Ureter (tissue), 1 donor: ENCODE results near the gene SORBS1. TPM values are rescaled to one million over a fixed set of nuclear protein-coding genes. Genes with fewer than 3 reads are reported as not detected.

Source experiments
- DNase-seq: peaks from one replicate; pipeline ENCODE4 v3.0.0-alpha.2; 2020; ENCODE audit warnings: low spot score
- total RNA-seq: library from RNA; stranded (reverse); gene quantifications from one replicate; pipeline ENCODE4 v1.2.4, GENCODE V29; 2023
- donor health status: DM: yes; HTN: yes; CAD: no.

The SORBS1 gene
- total RNA-seq, 1 donor from 2014 or later: 347 TPM

DNA sequence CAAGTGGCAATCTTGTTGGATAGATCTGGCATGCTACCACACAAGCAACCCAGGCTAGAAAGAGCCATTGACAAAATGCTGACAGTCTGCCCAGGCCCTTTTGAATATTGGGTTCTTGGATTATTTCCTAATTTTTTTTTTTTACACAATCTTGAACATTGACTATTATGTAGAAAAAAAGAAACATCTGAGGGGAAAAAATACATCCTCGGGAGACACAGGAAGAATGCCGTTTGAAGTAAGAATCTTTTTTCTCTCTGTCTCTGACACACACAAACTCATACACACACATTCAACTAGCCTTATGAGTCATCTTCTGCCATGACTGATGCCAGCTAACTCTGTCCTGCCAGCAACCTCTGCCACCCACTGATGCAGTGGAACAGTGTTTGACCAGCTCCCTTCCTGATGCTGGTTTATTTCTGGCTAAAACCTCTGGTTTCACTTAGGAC lies 47.2 kb downstream of the SORBS1 start:
- no peak for DNase-seq

DNA sequence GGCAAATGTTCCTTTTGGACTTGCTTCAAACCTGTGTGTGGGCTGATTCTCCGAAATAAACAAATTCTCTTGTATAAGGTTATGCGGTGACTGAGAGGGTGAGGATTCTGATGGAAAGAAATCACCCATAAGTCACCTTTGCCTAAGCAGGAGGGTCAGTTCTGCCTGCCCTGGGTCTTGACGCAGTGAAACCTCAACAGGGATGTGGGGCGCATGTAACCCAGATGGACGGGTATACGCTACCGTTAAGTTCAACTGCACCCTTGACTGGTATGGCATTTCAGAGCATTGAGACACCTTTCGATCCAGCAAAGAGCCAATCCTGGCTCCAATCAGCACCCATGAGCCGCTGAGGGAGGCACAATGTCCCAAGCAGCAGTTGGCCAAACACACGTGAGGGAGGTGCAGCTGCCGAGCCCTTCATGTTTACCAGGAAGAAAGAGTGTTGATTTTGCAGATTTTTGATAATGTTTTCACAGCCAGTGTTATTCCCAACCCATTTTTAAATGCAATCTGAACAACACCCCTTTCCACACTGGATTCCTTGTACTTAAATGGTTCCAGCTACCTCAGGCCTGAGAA lies 48.1 kb downstream of the SORBS1 start:
- no peak for DNase-seq

DNA sequence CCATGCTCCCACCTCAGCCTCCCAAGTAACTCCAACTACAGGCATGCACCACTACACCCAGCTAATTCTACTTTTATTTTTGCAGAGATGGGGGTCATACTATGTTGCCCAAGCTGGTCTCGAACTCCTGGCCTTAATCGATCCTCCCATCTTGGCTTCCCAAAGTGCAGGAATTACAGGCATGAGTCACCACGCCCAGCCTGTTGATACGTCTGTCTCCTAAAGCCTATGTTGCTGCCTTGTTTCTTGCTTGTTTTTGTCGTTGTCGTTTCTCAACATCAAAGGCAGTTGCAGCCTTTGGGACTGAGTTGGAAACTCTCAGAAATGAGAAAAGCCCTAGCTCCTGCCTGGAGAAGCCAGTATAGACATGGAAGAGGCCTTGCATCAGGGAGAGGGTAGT lies 49.9 kb downstream of the SORBS1 start:
- DNase-seq: no peak

DNA sequence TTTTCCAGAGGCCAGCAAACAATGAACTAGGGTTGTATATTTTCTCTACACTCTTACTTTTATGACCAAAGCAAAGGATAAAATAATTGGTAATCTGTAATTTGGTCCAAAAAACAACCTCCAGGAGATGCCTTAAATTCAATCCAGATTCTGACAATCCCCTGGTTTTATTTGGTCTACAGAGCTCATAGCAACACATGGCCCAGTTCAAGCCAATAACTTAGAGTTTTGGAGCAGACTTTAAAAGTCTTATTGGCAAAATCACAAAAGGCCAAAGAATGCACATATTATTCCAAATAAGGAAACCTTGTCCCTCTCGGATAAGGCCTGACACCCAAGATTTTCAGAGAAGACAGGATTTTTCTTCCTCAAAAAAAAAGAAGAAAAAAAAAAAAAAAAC lies 51.9 kb downstream of the SORBS1 start:
- no peak for DNase-seq

DNA sequence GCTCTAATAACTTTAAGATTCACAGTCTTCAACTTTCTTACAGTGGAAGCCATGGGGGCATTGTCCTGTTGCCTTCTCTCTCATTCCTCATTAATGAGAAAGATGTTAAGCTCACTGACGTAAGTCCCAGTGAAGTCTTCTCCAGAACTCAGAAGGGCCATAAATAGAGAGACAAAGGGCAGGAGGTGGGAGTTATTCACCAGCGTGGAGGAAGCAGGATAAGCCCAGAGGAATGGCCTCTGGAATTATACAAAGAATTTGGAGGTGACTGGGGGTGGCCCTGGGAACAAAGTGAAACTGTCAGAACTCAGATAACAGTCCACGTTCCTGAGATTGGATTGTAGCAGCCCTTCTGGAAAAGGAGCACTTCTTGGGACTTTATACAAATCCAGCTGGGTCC lies 52.4 kb downstream of the SORBS1 start:
- no peak for DNase-seq

DNA sequence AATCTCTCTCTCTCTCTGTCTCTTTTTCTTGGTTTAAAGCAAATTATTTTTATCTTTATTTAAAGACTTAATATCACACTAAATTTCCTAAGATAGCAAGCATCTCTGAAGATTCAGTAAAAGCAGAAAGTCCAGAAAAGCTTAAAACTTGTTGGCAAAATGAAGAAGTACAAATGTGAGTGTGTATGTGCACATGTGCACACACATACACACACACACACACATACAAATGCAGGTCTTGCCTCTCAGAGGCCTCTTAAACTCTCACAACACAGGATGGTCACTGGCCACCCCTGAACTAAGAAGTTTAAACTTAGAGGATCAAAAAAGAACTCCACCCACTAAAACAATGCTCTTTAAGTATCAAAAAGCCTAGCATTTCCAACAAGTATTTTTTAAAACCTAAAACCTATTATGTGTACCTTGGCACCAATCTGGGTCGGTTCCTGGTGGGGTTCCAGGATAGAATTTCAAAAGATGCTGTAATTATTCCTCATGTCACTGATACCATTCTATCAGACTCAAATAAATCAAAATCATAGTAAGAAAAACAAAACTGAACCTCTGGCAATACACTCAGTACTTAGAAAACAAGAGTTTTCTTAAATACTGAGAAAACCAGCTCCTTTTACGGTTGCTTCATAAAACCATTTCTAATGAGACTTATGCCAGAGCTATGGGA lies 55.0 kb downstream of the SORBS1 start:
- no peak for DNase-seq

DNA sequence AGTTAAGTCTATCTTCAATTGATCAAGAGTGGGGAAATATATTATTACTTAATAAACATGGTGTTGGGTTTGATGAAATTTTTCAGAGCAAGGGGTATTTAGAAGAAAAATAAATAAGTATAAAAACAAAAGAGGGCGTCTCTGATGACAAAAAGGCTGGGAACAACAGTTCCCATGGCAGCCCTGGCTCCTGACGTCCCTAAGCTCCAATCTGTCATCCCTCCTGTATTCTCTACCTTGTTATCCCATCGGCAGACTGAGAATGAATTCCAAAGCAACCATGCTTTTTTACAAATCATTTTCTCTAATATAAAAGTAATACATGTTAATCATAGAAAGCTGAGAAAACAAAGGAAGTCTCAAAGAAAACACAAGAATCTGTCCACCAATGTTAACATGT lies 55.5 kb downstream of the SORBS1 start:
- DNase-seq: no peak

DNA sequence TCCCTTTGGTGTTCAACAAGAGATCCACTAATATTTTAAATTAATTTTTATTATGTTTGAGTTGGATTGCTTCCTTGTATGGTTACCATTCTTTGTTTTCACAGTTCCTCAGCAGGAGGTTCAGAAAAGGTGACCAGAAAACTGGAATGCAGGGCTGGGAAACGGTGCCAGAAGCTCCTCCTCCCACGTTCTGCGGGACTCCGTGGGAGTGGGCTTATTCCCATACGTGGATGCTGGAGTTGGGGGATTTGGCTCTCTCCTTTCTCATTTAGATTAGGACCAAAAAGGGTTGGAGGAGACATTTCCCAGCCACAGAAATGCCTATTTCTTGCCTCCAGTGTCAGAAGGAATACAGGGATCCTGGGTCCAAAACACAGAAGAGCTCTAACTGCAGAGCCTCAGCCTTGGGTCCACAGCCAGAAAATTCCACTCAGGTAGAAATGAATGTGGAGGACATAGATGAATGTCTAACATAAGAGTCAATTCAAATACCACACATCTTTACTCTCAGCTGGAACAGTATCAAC lies 56.0 kb downstream of the SORBS1 start:
- DNase-seq: no peak

DNA sequence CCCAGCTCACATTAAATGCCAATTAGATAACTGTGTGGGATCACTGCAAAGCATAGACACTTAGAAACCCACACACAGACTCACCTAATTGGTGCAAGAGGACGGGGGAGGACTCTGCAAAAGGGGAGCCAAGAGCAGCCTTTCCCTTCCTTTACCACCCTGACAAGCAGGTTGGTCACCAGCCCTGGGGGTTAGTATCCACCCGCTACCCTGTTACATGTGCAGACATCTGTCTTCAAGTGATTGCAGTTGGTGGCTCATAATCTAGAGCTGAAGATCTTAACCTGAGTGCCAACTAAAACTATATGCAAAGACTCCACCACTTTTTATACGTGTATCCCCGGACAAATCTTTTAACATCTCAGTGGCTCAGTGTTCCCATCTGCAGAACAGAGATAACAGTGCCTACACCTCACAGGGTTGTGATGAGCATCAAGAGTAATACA lies 56.9 kb downstream of the SORBS1 start:
- no peak for DNase-seq

DNA sequence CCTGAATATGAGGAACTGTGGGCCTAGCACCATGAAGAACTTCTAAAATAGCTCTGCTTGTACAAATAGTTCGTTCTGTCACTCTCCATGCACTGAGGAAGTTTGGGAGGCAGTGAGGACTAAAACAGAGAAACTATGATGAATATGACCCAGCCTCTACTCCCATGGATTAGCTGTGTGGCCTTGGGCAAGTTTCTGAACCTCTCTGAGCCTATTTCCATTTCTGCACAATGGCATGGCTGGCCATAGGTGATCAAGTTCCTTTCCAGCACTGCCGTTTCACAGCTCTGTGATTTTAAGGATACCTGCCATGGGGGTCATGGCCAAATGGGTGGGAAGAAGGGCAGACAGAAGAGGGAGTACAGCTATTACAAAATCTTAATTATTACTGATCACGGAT lies 57.6 kb downstream of the SORBS1 start:
- no peak for DNase-seq

DNA sequence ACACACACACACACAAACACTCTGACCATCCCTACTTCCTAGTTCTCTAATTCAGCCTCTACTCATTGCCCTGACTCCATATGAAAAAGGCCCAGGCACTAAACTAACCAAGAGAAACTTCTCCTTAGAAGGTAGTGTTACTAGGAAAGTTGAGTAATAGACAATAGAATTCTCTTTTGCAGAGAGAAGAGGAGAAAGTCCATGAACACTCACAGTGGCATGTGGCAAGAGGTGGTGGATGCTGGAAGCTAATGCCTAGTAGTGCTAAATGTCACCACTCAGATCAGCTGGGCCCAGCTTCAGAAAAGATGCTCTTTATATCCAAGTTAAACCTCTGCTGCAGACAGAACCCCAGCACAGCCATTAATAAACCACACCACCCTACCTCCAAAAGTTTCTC lies 58.2 kb downstream of the SORBS1 start:
- DNase-seq: no peak

DNA sequence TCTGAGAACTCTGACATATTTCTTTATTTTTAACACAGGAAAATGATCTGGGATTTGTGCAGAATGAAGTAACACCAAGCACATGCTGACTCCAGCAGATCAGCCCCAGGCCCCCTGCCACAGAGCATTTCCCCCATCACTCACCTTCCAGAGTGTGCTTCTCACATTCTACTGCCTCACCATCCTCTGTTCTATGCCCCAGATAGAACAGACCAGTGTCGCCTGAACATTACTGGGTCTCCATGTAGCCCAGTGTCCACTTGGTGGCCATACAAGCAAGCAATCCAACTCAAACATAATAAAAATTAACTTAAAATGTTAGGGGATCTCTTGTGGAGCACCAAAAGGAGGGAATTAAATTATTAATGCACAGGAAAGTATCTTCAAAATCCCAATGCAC lies 58.8 kb downstream of the SORBS1 start:
- DNase-seq: no peak

DNA sequence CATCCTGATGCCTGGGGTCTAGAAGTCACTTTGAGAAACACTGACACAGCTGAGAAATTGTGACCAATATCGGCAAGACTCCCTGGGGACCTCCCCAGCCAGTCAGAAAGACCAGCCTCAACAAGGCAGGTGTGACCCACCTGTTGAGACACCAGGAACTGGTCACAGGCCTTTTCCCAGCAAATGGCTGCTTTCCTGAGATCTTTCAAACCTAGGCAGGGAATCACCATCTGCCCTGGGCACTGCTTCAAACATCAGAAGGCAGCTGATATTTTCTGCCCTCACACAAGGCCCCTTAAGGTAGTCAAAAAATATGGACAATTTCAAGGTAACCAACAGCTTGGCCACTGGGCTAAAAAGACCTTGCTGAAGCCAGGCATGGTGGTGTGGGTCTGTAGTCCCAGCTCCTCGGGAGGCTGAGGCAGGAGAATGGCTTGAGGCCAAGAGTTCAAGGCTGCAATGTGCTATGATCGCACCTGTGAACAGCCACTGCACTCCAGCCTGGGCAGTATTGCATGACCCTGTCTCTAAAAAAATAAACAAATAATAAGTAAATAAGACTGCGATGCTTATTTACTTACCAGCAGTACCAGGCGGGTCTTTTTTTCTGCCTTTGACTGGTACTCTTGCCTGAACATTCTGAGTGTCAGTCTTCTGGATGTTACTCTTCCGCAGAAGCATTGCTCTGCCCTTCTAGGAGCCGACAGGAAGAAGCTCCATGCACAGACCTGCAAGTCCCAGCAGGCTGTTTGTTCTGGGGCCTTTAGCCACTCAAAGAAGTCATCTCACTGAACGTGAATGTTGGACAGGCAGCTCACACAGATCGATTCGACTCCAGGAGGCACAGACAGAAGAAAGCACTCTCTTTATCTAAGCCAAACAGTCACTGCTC lies 59.7 kb downstream of the SORBS1 start:
- DNase-seq: no peak

DNA sequence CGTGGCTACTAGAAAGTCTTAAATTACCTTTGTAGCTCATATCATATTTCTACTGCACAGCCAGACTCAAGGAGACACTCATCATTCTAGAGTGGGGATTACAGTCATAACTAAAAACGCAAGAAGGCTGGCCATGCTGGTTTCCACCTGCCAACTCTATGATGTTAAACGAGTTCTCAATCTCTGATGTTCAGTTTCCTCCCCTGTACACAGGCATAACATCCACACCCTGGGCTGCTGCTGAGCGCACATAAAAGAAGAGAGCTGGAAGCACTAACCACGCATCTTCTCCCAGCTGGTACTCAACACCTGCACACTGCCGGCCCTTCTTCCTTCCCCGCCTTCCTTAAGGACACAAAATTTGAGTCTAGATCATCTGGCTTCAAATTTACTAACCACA lies 60.5 kb downstream of the SORBS1 start:
- no peak for DNase-seq

DNA sequence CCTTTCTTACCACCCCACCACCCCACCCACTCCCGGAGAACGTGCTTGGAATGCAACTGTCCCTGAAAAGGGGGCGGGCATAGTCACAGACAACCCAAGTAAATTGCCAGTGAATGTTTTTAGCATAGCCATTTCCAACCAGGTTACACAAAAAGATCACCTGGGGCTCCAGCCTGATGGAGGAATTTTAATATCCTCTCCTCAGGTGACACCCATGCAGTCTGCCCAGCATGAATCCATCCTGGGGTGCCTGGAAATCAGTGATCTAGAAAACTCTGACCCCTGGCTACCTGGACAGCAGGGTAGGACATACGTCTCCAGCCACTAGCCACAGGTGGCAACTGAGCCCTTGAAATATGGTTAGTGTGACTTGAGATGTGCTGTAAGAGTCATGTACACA lies 61.1 kb downstream of the SORBS1 start:
- DNase-seq: no peak

DNA sequence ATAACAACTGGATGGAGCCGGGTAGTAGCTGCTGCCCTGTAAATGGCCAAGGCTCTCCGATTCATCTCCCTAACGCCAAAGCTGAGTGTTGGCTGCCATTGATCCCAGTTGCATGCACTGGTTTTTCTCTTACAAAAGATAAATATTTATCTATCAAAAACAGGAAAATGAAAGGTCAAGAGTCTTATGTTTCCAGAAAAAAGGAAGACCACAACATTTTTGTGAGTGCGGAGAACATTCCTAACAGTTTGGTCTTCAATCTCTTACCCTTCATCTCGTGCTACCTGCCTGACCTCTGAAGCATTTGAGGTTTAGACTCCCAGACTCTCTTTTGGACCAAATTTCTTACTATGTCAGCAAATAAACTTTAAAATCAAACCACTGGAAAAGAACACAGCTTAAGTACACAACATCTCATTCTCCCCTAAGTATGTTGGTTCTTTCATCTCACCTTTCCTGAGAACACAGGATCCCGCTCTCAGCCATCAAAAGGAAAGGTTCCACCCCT lies 61.6 kb downstream of the SORBS1 start:
- no peak for DNase-seq

DNA sequence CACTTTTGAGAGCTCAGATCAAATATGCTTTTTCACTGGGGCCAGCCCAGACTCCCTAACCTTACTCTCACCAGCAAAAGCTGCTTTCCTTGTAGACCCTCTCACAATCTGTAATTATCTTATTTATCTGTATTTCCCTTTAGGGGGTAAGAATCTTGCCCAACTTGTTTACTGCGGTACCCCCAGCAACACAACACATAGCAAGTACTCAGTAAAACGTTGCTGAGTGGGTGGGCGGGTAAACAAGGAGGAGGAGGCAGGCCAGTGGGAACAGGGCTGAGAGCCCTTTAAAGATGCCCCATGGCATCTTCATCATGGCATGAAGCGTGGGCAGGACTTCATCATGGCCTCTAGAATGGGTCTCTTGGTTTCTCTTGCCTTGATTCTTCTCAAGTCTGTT lies 64.2 kb downstream of the SORBS1 start:
- no peak for DNase-seq

DNA sequence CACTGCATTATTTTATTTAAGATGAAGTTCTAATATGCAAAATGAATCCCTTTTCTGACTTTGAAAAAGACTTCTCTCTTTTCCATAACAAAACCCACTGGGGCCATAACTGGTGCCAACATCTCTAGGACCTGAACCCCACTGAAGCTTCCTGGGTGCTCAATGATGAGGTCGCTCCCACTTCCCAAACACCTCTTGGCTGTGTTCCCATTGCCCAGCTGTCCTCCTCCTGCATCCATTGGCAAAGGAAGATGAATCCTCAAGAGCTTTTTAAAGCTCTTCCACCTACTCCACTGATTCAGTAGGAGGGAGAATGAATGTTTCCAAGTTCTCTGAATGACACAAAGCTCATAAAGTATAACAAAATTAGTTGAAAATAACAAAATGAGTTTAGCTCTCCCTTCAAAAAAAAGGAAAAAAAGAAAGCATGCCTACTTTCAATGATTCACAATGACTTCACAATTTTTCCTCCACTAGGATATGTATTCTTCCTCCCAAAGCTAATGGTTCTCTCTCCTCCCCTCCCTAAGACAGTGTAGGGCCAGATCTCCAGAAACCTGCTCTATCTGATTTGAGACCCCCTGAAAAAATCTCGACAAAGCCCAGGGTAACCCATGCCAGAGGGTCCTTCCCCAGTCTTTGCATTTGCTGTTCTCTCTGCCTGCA lies 64.8 kb downstream of the SORBS1 start:
- DNase-seq: no peak

DNA sequence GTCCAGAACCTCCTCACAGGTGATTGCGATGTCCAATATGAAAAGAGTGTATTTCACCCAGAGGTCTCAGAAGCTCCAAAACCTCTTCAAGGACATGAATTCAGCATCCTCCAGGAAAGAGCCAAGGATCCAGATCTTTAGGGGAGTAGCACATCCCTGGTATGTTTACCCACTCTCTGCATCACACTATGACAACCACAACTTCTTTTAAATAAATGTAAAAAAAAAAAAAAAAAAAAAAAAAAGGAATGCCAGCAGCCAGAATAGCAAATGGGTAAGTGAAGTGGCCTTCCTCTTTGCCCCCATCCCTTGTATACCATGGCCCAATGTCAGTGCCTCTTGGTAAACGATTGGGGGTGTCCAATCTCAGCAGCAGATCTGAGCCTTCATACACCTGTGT lies 67.3 kb downstream of the SORBS1 start:
- DNase-seq: no peak

DNA sequence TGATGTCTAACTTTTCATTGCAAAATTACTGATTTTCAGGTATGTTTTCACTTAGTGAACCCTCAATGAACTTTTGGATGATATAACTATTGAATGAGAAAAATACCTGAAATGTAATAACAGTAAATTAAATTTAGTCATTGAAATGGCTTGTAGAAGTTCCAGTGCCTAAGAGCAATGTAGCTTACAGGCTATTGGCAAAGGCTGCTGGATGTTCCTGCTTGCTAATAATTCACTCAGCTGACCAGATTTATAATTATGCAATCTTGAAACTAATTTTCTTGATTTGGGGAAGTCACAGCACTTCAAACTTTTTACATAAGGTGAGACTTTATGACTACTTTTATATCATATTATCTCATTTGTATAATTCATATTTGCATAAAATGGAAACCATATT lies 73.2 kb downstream of the SORBS1 start:
- DNase-seq: no peak

DNA sequence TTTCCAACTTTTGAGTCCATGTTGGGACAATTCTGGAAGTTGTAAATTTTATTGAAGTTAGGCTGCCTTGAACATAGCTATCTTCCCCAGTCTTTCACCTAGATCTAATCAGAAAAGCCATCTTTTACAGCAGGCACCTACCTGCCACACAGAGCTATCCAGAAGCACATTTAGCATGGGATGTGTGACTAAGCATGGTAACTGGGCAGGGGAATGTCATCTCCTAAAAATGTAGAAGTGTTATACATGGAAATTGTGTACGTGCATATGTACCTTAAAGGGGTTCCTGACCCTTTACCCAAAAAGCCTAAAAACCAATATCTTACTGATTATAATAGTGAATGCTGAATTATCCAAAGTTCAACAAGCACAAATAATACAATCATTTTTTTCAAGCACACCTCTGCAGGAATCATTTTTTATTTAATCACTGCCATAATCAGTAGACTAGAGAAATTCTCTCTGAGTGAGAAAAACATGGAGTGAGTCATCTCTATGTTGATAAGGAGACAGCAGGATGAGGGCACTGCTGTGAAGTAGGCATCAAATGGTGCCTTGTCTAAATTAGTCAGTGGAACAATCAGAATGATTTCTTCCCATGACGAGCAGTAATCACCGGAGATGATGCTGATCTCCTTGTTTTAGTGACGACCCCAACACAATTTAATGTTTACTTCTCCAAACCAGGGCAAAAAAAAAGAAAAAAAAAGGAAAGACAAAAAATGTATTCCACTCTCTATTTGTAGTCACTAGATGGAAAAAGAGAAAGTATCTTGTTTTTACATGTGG lies 75.9 kb downstream of the SORBS1 start:
- no peak for DNase-seq
